ENCODE data around the gene TBC1D21.

Gene TBC1D21

GRCh38 chr15:73910522-73911303 lies 37.3 kb downstream of the TBC1D21 start (continued):
- no peak for TF ChIP-seq ZNF514 (tag by site-specific recombination; IDR thresholded peaks at IDR 0.05)
- TF ChIP-seq ZNF341 (tag by site-specific recombination; IDR thresholded peaks at IDR 0.05; ENCODE audit: low read depth), result peak; percentile 36; the same call in 1 of the 2 replicates
- TF ChIP-seq OSR2 (tag by site-specific recombination; IDR thresholded peaks at IDR 0.05), result no peak
- no peak for TF ChIP-seq ZNF146 (tag by site-specific recombination; IDR thresholded peaks at IDR 0.05)
- TF ChIP-seq ZNF48 (tag by site-specific recombination; IDR thresholded peaks at IDR 0.05), result no peak
- TF ChIP-seq, protein P1, sequence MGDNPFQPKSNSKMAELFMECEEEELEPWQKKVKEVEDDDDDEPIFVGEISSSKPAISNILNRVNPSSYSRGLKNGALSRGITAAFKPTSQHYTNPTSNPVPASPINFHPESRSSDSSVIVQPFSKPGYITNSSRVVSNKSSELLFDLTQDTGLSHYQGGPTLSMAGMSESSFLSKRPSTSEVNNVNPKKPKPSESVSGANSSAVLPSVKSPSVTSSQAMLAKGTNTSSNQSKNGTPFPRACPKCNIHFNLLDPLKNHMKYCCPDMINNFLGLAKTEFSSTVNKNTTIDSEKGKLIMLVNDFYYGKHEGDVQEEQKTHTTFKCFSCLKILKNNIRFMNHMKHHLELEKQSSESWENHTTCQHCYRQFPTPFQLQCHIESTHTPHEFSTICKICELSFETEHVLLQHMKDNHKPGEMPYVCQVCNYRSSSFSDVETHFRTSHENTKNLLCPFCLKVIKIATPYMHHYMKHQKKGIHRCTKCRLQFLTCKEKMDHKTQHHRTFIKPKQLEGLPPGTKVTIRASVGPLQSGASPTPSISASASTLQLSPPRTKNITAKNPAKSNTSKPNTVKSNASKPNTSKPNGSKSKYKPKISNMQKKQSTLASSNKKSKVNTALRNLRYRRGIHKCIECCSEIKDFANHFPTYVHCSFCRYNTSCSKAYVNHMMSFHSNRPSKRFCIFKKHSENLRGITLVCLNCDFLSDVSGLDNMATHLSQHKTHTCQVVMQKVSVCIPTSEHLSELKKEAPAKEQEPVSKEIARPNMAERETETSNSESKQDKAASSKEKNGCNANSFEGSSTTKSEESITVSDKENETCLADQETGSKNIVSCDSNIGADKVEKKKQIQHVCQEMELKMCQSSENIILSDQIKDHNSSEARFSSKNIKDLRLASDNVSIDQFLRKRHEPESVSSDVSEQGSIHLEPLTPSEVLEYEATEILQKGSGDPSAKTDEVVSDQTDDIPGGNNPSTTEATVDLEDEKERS (tag by site-specific recombination; IDR thresholded peaks at IDR 0.05), result no peak
- TF ChIP-seq ZNF600 (tag by site-specific recombination; IDR thresholded peaks at IDR 0.05), result peak; percentile 90
- no peak for TF ChIP-seq ZNF549 (tag by site-specific recombination; IDR thresholded peaks at IDR 0.05)
- TF ChIP-seq, protein P2, sequence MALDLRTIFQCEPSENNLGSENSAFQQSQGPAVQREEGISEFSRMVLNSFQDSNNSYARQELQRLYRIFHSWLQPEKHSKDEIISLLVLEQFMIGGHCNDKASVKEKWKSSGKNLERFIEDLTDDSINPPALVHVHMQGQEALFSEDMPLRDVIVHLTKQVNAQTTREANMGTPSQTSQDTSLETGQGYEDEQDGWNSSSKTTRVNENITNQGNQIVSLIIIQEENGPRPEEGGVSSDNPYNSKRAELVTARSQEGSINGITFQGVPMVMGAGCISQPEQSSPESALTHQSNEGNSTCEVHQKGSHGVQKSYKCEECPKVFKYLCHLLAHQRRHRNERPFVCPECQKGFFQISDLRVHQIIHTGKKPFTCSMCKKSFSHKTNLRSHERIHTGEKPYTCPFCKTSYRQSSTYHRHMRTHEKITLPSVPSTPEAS (tag by site-specific recombination; IDR thresholded peaks at IDR 0.05), result no peak
- no peak for TF ChIP-seq ZNF501 (tag by site-specific recombination; IDR thresholded peaks at IDR 0.05)
- TF ChIP-seq PBX3 (CRISPR knock-in tag; IDR thresholded peaks at IDR 0.05), result no peak
- TF ChIP-seq ZFP69B (tag by site-specific recombination; IDR thresholded peaks at IDR 0.05), result no peak
- TF ChIP-seq TCF7L2 (IDR thresholded peaks at IDR 0.05; ENCODE audit: borderline replicate concordance, low read depth, low read length), result no peak
- no peak for TF ChIP-seq ZNF596 (tag by site-specific recombination; IDR thresholded peaks at IDR 0.05)
- TF ChIP-seq MZF1 (tag by site-specific recombination; IDR thresholded peaks at IDR 0.05; ENCODE audit: borderline replicate concordance), result no peak
- TF ChIP-seq YY1 (tag by site-specific recombination; IDR thresholded peaks at IDR 0.05), result no peak
- TF ChIP-seq ZXDB (tag by site-specific recombination; IDR thresholded peaks at IDR 0.05), result no peak
- TF ChIP-seq GLI4 (tag by site-specific recombination; IDR thresholded peaks at IDR 0.05), result no peak
- TF ChIP-seq ZSCAN23 (tag by site-specific recombination; IDR thresholded peaks at IDR 0.05), result no peak
- TF ChIP-seq EGR2 (tag by site-specific recombination; IDR thresholded peaks at IDR 0.05; ENCODE audit: low read depth), result 0 out of 2 replicates have a peak, but pooled peaks have one; percentile 14
- TF ChIP-seq, protein P3, sequence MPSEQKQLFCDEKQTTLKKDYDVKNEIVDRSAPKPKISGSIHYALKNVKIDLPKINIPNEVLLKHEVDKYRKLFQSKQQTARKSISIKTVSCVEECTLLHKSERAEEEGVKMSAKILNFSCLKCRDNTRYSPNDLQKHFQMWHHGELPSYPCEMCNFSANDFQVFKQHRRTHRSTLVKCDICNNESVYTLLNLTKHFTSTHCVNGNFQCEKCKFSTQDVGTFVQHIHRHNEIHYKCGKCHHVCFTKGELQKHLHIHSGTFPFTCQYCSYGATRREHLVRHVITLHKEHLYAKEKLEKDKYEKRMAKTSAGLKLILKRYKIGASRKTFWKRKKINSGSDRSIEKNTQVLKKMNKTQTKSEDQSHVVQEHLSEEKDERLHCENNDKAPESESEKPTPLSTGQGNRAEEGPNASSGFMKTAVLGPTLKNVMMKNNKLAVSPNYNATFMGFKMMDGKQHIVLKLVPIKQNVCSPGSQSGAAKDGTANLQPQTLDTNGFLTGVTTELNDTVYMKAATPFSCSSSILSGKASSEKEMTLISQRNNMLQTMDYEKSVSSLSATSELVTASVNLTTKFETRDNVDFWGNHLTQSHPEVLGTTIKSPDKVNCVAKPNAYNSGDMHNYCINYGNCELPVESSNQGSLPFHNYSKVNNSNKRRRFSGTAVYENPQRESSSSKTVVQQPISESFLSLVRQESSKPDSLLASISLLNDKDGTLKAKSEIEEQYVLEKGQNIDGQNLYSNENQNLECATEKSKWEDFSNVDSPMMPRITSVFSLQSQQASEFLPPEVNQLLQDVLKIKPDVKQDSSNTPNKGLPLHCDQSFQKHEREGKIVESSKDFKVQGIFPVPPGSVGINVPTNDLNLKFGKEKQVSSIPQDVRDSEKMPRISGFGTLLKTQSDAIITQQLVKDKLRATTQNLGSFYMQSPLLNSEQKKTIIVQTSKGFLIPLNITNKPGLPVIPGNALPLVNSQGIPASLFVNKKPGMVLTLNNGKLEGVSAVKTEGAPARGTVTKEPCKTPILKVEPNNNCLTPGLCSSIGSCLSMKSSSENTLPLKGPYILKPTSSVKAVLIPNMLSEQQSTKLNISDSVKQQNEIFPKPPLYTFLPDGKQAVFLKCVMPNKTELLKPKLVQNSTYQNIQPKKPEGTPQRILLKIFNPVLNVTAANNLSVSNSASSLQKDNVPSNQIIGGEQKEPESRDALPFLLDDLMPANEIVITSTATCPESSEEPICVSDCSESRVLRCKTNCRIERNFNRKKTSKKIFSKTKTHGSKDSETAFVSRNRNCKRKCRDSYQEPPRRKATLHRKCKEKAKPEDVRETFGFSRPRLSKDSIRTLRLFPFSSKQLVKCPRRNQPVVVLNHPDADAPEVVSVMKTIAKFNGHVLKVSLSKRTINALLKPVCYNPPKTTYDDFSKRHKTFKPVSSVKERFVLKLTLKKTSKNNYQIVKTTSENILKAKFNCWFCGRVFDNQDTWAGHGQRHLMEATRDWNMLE (tag by site-specific recombination; conservative IDR thresholded peaks at IDR 0.05; ENCODE audit: low read depth), result no peak
- peak; percentile 78 for TF ChIP-seq GLIS1 (tag by site-specific recombination; IDR thresholded peaks at IDR 0.05)
- TF ChIP-seq ZNF391 (tag by site-specific recombination; IDR thresholded peaks at IDR 0.05; ENCODE audit: borderline replicate concordance, low read depth), result no peak
- no peak for TF ChIP-seq ZNF114 (tag by site-specific recombination; IDR thresholded peaks at IDR 0.05)
- no peak for TF ChIP-seq REPIN1 (tag by site-specific recombination; IDR thresholded peaks at IDR 0.05; ENCODE audit: low read depth)
- TF ChIP-seq, protein P4, sequence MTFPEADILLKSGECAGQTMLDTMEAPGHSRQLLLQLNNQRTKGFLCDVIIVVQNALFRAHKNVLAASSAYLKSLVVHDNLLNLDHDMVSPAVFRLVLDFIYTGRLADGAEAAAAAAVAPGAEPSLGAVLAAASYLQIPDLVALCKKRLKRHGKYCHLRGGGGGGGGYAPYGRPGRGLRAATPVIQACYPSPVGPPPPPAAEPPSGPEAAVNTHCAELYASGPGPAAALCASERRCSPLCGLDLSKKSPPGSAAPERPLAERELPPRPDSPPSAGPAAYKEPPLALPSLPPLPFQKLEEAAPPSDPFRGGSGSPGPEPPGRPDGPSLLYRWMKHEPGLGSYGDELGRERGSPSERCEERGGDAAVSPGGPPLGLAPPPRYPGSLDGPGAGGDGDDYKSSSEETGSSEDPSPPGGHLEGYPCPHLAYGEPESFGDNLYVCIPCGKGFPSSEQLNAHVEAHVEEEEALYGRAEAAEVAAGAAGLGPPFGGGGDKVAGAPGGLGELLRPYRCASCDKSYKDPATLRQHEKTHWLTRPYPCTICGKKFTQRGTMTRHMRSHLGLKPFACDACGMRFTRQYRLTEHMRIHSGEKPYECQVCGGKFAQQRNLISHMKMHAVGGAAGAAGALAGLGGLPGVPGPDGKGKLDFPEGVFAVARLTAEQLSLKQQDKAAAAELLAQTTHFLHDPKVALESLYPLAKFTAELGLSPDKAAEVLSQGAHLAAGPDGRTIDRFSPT (tag by site-specific recombination; IDR thresholded peaks at IDR 0.05), result no peak

All from HEK293 (cell line).